Astrocyte of the spinal cord (primary cell): ENCODE results near the gene LINGO4.

Experiments used
- DNase-seq: peaks from one replicate; pipeline ENCODE4 v3.0.0; 2011; ENCODE audit warnings: low read depth, low spot score
- H3K4me3 ChIP-seq: 2 replicates; pipeline ENCODE4 v1.5.1; 2011; ENCODE audit warnings: low read depth, mild to moderate bottlenecking, low read length, moderate library complexity
- in situ Hi-C: cut with HindIII; loops from 2 replicates; pipeline ENCODE4 v1.10.0; 2017; ENCODE audit warnings: low sequenced_read_pairs
- TF ChIP-seq, protein P1 (sequence below): IDR thresholded peaks from 2 replicates; pipeline ENCODE4 v1.5.1; 2012; ENCODE audit warnings: low read depth, mild to moderate bottlenecking, low read length, inconsistent platforms

LINGO4 gene

DNA sequence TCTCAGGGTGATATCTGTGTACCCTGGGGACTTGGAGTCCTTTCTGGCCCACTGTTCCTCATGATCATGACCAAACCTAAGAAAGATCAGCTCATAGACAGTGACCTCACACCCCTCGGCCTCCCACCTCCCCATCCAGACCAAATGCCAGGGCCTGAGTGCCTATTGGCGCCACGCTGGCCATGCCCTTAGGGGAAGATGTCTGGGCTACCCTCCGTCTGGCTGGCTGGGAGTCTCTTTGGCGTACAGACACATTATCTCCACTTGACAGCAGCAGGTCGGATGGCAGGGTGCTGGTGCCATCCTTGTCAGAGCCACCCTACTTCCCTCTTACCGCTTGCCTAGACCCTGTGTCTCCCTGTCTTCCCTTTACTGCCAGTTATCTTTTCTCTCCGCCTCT, 18.0 kb upstream of the LINGO4 start:
- no peak overlapping the region for H3K4me3 ChIP-seq
- DNase-seq, result no peak
- TF ChIP-seq, protein P1, sequence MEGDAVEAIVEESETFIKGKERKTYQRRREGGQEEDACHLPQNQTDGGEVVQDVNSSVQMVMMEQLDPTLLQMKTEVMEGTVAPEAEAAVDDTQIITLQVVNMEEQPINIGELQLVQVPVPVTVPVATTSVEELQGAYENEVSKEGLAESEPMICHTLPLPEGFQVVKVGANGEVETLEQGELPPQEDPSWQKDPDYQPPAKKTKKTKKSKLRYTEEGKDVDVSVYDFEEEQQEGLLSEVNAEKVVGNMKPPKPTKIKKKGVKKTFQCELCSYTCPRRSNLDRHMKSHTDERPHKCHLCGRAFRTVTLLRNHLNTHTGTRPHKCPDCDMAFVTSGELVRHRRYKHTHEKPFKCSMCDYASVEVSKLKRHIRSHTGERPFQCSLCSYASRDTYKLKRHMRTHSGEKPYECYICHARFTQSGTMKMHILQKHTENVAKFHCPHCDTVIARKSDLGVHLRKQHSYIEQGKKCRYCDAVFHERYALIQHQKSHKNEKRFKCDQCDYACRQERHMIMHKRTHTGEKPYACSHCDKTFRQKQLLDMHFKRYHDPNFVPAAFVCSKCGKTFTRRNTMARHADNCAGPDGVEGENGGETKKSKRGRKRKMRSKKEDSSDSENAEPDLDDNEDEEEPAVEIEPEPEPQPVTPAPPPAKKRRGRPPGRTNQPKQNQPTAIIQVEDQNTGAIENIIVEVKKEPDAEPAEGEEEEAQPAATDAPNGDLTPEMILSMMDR, result no peak
- in situ Hi-C loops, result no loop called here

DNA sequence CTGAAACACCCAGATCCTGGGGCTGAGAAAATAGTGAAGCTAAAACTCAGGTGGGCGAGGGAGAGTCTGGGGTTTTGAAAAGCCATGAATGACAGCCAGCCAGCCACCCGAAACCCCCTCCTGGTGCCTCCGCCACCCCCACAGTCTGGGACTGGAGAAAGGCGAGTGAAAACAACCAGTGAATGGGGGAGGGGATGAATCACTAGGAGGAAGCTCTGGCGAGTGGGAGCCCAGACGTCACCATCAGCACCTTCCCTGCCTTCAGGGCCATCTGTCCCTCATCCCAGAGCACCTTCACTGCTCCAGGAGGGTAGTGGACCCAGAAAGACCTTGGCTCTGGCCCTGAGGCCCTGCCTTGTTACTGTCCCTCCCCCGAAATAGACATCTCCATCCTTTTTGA, 17.2 kb upstream of the LINGO4 start:
- TF ChIP-seq, protein P1, result no peak
- in situ Hi-C loops, result no loop called here
- DNase-seq, result no peak
- H3K4me3 ChIP-seq, result no peak overlapping the region

DNA sequence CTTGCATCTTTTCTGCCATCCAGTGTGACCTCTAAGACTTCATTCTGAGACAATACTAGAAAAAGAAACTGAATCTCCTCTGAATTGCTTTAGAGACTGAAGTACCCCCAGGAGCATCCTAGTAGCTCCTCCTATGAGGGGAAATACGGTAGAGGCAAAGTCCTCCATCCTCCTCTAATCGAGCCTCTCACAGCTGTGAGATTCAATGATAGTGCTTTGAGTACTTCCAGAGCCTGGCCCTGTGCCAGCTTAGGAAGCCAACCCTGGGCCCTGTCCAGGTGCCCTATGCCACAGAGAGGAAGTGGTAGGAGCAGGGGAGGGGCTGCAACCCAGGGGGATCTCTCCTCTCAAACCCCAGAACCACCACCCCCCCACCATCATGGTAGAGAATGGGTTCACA, 15.7 kb upstream of the LINGO4 start:
- no peak for DNase-seq
- in situ Hi-C loops, result no loop called here
- no peak overlapping the region for H3K4me3 ChIP-seq
- TF ChIP-seq, protein P1, result no peak

DNA sequence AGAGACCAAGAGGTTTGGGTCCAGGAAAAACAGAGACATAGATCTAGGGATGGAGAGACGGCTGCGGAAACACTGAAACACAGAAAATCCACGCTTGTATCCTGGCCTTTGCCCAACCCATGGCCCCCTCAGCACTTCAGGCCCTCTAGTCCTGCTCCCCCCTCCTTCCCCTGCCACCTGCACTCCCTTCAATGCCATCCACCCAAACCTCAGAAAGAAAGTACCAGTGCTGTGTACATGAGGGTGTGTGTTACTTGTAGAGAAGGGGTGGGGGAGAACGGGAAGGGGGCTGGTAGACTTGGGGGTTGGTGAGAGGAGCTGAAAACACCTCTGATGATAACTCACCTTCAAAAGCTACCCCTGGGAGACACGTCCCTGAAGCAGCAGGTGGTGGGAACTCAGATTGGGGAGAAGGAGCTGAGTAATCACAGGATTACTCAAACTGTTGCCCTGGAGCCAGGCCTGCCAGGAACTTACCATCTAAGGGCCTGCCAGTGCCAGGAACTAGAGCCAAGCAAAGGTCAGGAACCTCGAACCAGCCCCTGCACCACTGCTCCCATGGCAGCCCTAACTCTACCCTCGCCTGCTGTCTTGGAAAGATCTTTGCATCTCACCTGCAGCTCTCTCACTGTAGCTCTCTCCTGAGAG, 14.9 kb upstream of the LINGO4 start:
- in situ Hi-C loops, result no loop called here
- H3K4me3 ChIP-seq, result no peak overlapping the region
- no peak for DNase-seq
- TF ChIP-seq, protein P1, result no peak

DNA sequence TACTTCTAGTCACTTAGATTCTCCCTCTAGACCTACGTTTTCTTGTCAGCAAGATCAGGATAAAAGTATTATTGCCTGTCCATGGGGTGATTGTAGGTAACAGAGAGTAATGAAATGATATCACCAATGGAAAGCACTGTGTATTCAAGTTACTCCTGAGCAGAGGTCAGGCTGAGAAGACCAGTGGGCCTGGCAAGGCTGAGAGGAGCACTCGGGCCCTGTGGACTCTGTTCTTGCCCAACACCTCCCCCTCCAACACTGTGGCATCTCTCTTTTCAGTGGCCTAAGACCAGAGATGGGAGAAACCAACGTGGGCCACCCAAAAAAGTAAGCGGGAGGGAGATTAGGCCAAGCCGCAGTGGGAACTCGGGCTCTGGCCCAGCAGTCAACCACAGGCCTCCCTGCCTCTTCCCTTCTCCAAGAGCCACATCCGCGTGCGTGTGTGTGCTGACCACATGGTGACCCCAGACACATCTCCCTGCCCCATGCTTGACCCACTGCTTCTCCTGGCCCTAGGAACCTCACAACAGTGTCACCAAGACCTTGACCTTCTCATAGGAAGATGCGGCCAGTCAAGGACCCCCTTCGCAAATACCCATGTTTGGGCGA, 14.1 kb upstream of the LINGO4 start:
- in situ Hi-C loops, result no loop called here
- no peak for DNase-seq
- TF ChIP-seq, protein P1, result no peak
- no peak overlapping the region for H3K4me3 ChIP-seq

DNA sequence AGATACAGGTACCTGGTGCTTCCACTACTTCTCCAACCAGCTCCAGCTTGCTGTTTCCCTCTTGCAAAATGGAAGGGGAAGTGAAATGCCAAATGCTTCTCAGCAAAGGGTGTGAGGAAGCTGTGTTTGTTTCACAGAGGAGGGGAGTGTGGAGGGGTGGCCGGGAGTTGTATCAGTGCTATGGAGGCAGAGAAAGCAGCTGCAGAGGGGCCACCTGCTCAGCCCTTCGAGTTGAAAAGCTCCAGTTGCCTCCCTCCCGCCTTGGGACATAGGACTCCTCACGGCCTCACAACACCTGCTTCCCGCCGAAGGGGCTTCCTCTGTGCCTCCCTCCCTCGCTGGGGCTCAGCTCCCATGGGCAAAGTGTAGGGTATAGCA, 12.1 kb upstream of the LINGO4 start:
- no peak overlapping the region for H3K4me3 ChIP-seq
- no peak for DNase-seq
- in situ Hi-C loops, result no loop called here
- TF ChIP-seq, protein P1, result no peak
